Erythroblast (primary cell): ENCODE measurements around the gene INPP4B.

ENCODE experiments used
- GATA1 ChIP-seq: IDR thresholded peaks from 2 replicates; pipeline ENCODE4 v1.6.1; 2011; ENCODE audit warnings: low read depth, mild to moderate bottlenecking, control low read depth, low read length, moderate library complexity
- POLR2A ChIP-seq: IDR thresholded peaks from 2 replicates; pipeline ENCODE4 v1.6.1; 2011; ENCODE audit warnings: mild to moderate bottlenecking, low read length

DNA sequence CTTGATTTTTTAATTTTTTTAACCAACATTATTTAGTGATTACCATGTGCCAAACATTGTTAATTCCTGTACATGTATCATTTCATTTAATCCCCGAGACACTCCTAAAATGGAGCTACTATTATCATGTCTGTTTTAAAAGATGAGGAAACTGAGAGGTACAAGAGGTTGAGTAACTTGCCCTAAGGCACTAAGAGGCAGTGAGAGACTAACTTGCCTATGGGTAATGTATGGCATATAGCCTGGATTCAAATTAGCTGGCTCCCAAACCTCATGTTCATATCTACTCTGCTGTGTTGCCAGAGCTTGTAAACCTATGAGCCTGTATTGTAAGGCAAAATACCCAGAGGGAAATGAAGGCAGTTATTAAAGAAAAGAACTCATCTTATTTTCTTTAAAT is 766.1 kb downstream of the INPP4B start:
- TF ChIP-seq POLR2A: no peak
- TF ChIP-seq GATA1: no peak
